DOHH2 (cell line): ENCODE measurements around the gene NBAS.

Source experiments
- H3F3A ChIP-seq: fragments of 200-600 bp; sonication (generic), shearing (Covaris generic); 2 replicates; pipeline ENCODE4 v1.6.0; 2016; ENCODE audit warnings: antibody characterized with exemption, mild to moderate bottlenecking; ENCODE audit not compliant: control insufficient read depth, insufficient read depth
- H3K27ac ChIP-seq: fragments of 200-600 bp; sonication (generic); 2 replicates; pipeline ENCODE4 v1.5.1; 2014; ENCODE audit warnings: low read depth, mild to moderate bottlenecking, low read length, moderate library complexity
- H3K27me3 ChIP-seq: fragments of 200-600 bp; sonication (generic); 2 replicates; pipeline ENCODE4 v1.6.1; 2014; ENCODE audit warnings: mild to moderate bottlenecking, low read length, mixed read lengths; ENCODE audit not compliant: control insufficient read depth
- H3K36me3 ChIP-seq: fragments of 200-600 bp; sonication (generic); 2 replicates; pipeline ENCODE4 v1.6.1; 2014; ENCODE audit warnings: mild to moderate bottlenecking, low read length, moderate library complexity, mixed read lengths; ENCODE audit not compliant: control insufficient read depth
- H3K4me1 ChIP-seq: fragments of 200-600 bp; sonication (generic); 2 replicates; pipeline ENCODE4 v1.6.1; 2014; ENCODE audit warnings: mild to moderate bottlenecking, low read length, mixed read lengths; ENCODE audit not compliant: control insufficient read depth
- H3K4me2 ChIP-seq: fragments of 200-600 bp; sonication (generic); 2 replicates; pipeline ENCODE4 v1.6.0; 2014; ENCODE audit warnings: mild to moderate bottlenecking, low read length, moderate library complexity
- H3K4me3 ChIP-seq: fragments of 200-600 bp; sonication (generic); 2 replicates; pipeline ENCODE4 v1.5.1; 2014; ENCODE audit warnings: mild to moderate bottlenecking, low read length, mixed read lengths
- H3K79me2 ChIP-seq: fragments of 200-600 bp; sonication (generic); 2 replicates; pipeline ENCODE4 v1.6.1; 2014; ENCODE audit warnings: mild to moderate bottlenecking, low read length, mixed read lengths; ENCODE audit not compliant: control insufficient read depth
- H3K9me2 ChIP-seq: fragments of 200-600 bp; sonication (generic); replicated peaks from 2 replicates; pipeline ENCODE4 v1.6.1; 2014; ENCODE audit warnings: mild to moderate bottlenecking, low read length, mixed read lengths; ENCODE audit not compliant: control insufficient read depth
- H3K9me3 ChIP-seq: fragments of 200-600 bp; sonication (generic); 2 replicates; pipeline ENCODE4 v1.6.1; 2014; ENCODE audit warnings: antibody characterized with exemption, low read length, mixed read lengths; ENCODE audit not compliant: control insufficient read depth, insufficient read depth
- H4K20me1 ChIP-seq: fragments of 200-600 bp; sonication (generic); 2 replicates; pipeline ENCODE4 v1.6.0; 2014; ENCODE audit warnings: low read depth, mild to moderate bottlenecking, antibody characterized with exemption, low read length, moderate library complexity; ENCODE audit not compliant: control insufficient read depth, insufficient read depth
- CTCF ChIP-seq: fragments of 200-600 bp; sonication (generic); IDR thresholded peaks from one replicate; pipeline ENCODE4 v1.5.1; 2014; ENCODE audit warnings: antibody characterized with exemption, mild to moderate bottlenecking, low read depth, low read length; ENCODE audit not compliant: poor library complexity, severe bottlenecking
- EZH2phosphoT487 ChIP-seq: fragments of 200-600 bp; sonication (generic); IDR thresholded peaks from 2 replicates; pipeline ENCODE4 v1.6.1; 2017; ENCODE audit warnings: borderline replicate concordance, mild to moderate bottlenecking, antibody characterized with exemption, low read length, moderate library complexity, mixed read lengths

Gene NBAS

GRCh38 chr2:15145046-15145817, 415.9 kb downstream of the NBAS start:
- no peaks in the 10 kb centered on the region for H3K9me2 ChIP-seq
- H3K4me1 ChIP-seq: peaks cover 45% of the 10 kb centered on the region
- no peak overlapping the region for H3K4me3 ChIP-seq
- H3K36me3 ChIP-seq: peaks cover 1% of the 10 kb centered on the region; the same call in 1 of the 2 replicates
- no peak overlapping the region for H3K4me2 ChIP-seq
- no peak overlapping the region for H3K27ac ChIP-seq
- peaks cover 16% of the 10 kb centered on the region for H3F3A ChIP-seq
- H3K79me2 ChIP-seq: no peaks in the 10 kb centered on the region
- no peaks in the 10 kb centered on the region for H4K20me1 ChIP-seq
- no peaks in the 10 kb centered on the region for H3K27me3 ChIP-seq
- H3K9me3 ChIP-seq: peaks cover under 1% of the 10 kb centered on the region; the same call in 1 of the 2 replicates
- TF ChIP-seq EZH2phosphoT487 (no peak), CTCF (no peak)

GRCh38 chr2:15142069-15142689, 419.0 kb downstream of the NBAS start:
- Histone ChIP-seq H3K79me2 (no peaks in the 10 kb centered on the region), H3K4me2 (peak overlapping the region; percentile 98), H3K4me3 (peak overlapping the region; percentile 69), H3K9me2 (no peaks in the 10 kb centered on the region), H3K36me3 (peaks cover 3% of the 10 kb centered on the region; the same call in 1 of the 2 replicates), H3K27me3 (no peaks in the 10 kb centered on the region), H3K27ac (peak overlapping the region; percentile 91), H3K4me1 (peaks cover 75% of the 10 kb centered on the region), H3K9me3 (peaks cover 5% of the 10 kb centered on the region; the same call in 1 of the 2 replicates), H3F3A (peaks cover 16% of the 10 kb centered on the region), H4K20me1 (no peaks in the 10 kb centered on the region)
- no peak for TF ChIP-seq EZH2phosphoT487
- no peak for TF ChIP-seq CTCF

GRCh38 chr2:15141211-15141610, 419.9 kb downstream of the NBAS start:
- Histone ChIP-seq H3K9me3 (peaks cover 5% of the 10 kb centered on the region; the same call in 1 of the 2 replicates), H3K4me1 (peaks cover 80% of the 10 kb centered on the region), H3K79me2 (no peaks in the 10 kb centered on the region), H3K27ac (peak overlapping the region; percentile 91), H3K36me3 (peaks cover 3% of the 10 kb centered on the region; the same call in 1 of the 2 replicates), H3K4me2 (peak overlapping the region; percentile 98), H3K4me3 (peak overlapping the region; percentile 68), H3K27me3 (no peaks in the 10 kb centered on the region), H3K9me2 (no peaks in the 10 kb centered on the region), H4K20me1 (no peaks in the 10 kb centered on the region), H3F3A (peaks cover 16% of the 10 kb centered on the region)
- no peak for TF ChIP-seq CTCF
- no peak for TF ChIP-seq EZH2phosphoT487
